GM19463 (cell line): ENCODE measurements around the gene IMMT.

Experiments used
- ATAC-seq: cut with Tn5 transposase; IDR thresholded peaks from one replicate; pipeline ENCODE4 v1.9.1; 2021; ENCODE audit warnings: mild to moderate bottlenecking, moderate library complexity; ENCODE audit not compliant: unreplicated experiment

The IMMT gene

GRCh38 chr2:86226636-86227520 is 31.6 kb upstream of the IMMT start:
- ATAC-seq, result no peak

GRCh38 chr2:86226070-86226469 is 30.8 kb upstream of the IMMT start:
- no peak for ATAC-seq

GRCh38 chr2:86225581-86225980 is 30.3 kb upstream of the IMMT start:
- ATAC-seq, result peak; percentile 74

GRCh38 chr2:86224645-86225355 is 29.5 kb upstream of the IMMT start:
- no peak for ATAC-seq

GRCh38 chr2:86223927-86224560 is 28.8 kb upstream of the IMMT start:
- ATAC-seq, result no peak

- no peak for ATAC-seq
Measured at GRCh38 chr2:86223140-86223926, 28.1 kb upstream of the IMMT start.

GRCh38 chr2:86221066-86221684 is 25.9 kb upstream of the IMMT start:
- ATAC-seq, result peak; percentile 35

GRCh38 chr2:86219896-86220295 is 24.6 kb upstream of the IMMT start:
- no peak for ATAC-seq

GRCh38 chr2:86218124-86218523 is 22.9 kb upstream of the IMMT start:
- ATAC-seq, result no peak

GRCh38 chr2:86216575-86217555 is 21.6 kb upstream of the IMMT start:
- ATAC-seq, result no peak

GRCh38 chr2:86214503-86214832 is 19.2 kb upstream of the IMMT start:
- ATAC-seq, result no peak

- no peak for ATAC-seq
Measured at GRCh38 chr2:86213699-86214502, 18.6 kb upstream of the IMMT start.

- ATAC-seq, result no peak
Measured at GRCh38 chr2:86213056-86213455, 17.8 kb upstream of the IMMT start.

- no peak for ATAC-seq
Measured at GRCh38 chr2:86211796-86212188, 16.5 kb upstream of the IMMT start.

- no peak for ATAC-seq
Measured at GRCh38 chr2:86211033-86211795, 16.0 kb upstream of the IMMT start.

- no peak for ATAC-seq
Measured at GRCh38 chr2:86204458-86204857, 9.2 kb upstream of the IMMT start.

- ATAC-seq, result no peak
Measured at GRCh38 chr2:86203614-86204013, 8.4 kb upstream of the IMMT start.

GRCh38 chr2:86202702-86203101 is 7.4 kb upstream of the IMMT start:
- no peak for ATAC-seq
